Superior temporal gyrus (tissue), 1 donor: ENCODE data around the gene CDCA7.
"Not testable (repeated sequence)": the region's sequence is repeated elsewhere in the genome, so short reads cannot be mapped to it uniquely, and the experiment has no call there.

ENCODE experiments used
- DNase-seq: peaks from one replicate; pipeline ENCODE4 v3.0.0-alpha.2; 2016; ENCODE audit errors: extremely low spot score

CDCA7 gene

GRCh38 chr2:173354582-173355131, at the start of gene CDCA7:
TSS of gene CDCA7 (plus strand) at chr2:173354872. CDS start at chr2:173354964, 92 bp downstream.
- no peak for DNase-seq

GRCh38 chr2:173305303-173305702, 49.4 kb upstream of the CDCA7 start:
- no peak for DNase-seq

- DNase-seq: no peak
These were observed 47.4 kb upstream of the CDCA7 start for GRCh38 chr2:173307293-173307692.

GRCh38 chr2:173309370-173309769, 45.3 kb upstream of the CDCA7 start:
- not testable (repeated sequence) for DNase-seq

GRCh38 chr2:173311844-173312606, 42.6 kb upstream of the CDCA7 start:
- DNase-seq: no peak

- DNase-seq: no peak
These were observed 31.3 kb upstream of the CDCA7 start for GRCh38 chr2:173323371-173323770.

- no peak for DNase-seq
These were observed 27.9 kb upstream of the CDCA7 start for GRCh38 chr2:173326806-173327205.

- DNase-seq: no peak
These were observed 27.3 kb upstream of the CDCA7 start for GRCh38 chr2:173327421-173327820.

- DNase-seq: not testable (repeated sequence)
These were observed 21.7 kb upstream of the CDCA7 start for GRCh38 chr2:173333003-173333402.

- no peak for DNase-seq
These were observed 14.9 kb upstream of the CDCA7 start for GRCh38 chr2:173339807-173340206.

- DNase-seq: no peak
These were observed 10.8 kb upstream of the CDCA7 start for GRCh38 chr2:173343921-173344320.

GRCh38 chr2:173346035-173346434, 8.6 kb upstream of the CDCA7 start:
- DNase-seq: no peak

GRCh38 chr2:173347305-173348168, 7.1 kb upstream of the CDCA7 start:
- DNase-seq: no peak

GRCh38 chr2:173349287-173349686, 5.4 kb upstream of the CDCA7 start:
- DNase-seq: no peak

GRCh38 chr2:173350383-173350782, 4.3 kb upstream of the CDCA7 start:
- DNase-seq: no peak

GRCh38 chr2:173351879-173352278, 2.8 kb upstream of the CDCA7 start:
- DNase-seq: no peak

GRCh38 chr2:173353556-173353955, 1.1 kb upstream of the CDCA7 start:
- DNase-seq: no peak

GRCh38 chr2:173354073-173354581, 545 bp upstream of the CDCA7 start:
- no peak for DNase-seq

GRCh38 chr2:173355132-173355865, 627 bp downstream of the CDCA7 start:
- no peak for DNase-seq

GRCh38 chr2:173355866-173356508, 1.3 kb downstream of the CDCA7 start:
- DNase-seq: no peak

- DNase-seq: no peak
These were observed 2.7 kb downstream of the CDCA7 start for GRCh38 chr2:173357346-173357745.
